SK-N-SH (cell line): Measurements from ENCODE around the gene TMEM225B. TPM values are rescaled to one million over a fixed set of nuclear protein-coding genes. Genes with fewer than 3 reads are reported as not detected.

ENCODE experiments used
- CTCF ChIA-PET: fragments of 300-600, 350-600 bp; formaldehyde crosslinking; extraction: SDS; loops from one replicate; lab custom pipeline; 2021; lab: Yijun Ruan, JAX
- POLR2A ChIA-PET: fragments of 350-600 bp; sonication (Branson Sonifier 250); formaldehyde crosslinking; extraction: SDS; loops from one replicate; lab custom pipeline; 2020; ENCODE audit warnings: antibody characterized with exemption, inconsistent platforms; lab: Yijun Ruan, JAX
- DNase-seq: peaks from one replicate; pipeline ENCODE4 v3.0.0; 2012
- H2AFZ ChIP-seq: fragments of 200-600 bp; sonication (generic); 2 replicates; pipeline ENCODE4 v1.8.1; 2016; ENCODE audit warnings: antibody characterized with exemption, mild to moderate bottlenecking, low read depth
- H3F3A ChIP-seq: fragments of 200-600 bp; sonication (generic); replicated peaks from 2 replicates; pipeline ENCODE3; 2016; ENCODE audit warnings: antibody characterized with exemption, mild to moderate bottlenecking; ENCODE audit not compliant: insufficient read depth
- H3K27ac ChIP-seq, 2 experiments: fragments of 200-500 bp in 1 of 2; fragments of 200-600 bp in 1 of 2; sonication (Bioruptor generic) in 1 of 2; sonication (generic), shearing (Covaris generic) in 1 of 2; 2 replicates each; pipeline versions ENCODE4 v1.5.1 to v1.6.1; 2014 to 2016; ENCODE audit warnings: low read depth in 2 of 2, inconsistent platforms in 1 of 2, low read length in 1 of 2, mild to moderate bottlenecking in 1 of 2, mixed read lengths in 1 of 2
- H3K27me3 ChIP-seq: fragments of 200-600 bp; sonication (generic), shearing (Covaris generic); 2 replicates; pipeline ENCODE4 v1.6.1; 2016; ENCODE audit warnings: mixed run types; ENCODE audit not compliant: insufficient read depth
- H3K36me3 ChIP-seq, 2 experiments: fragments of 200-500 bp in 1 of 2; fragments of 200-600 bp in 1 of 2; sonication (Bioruptor generic) in 1 of 2; sonication (generic) in 1 of 2; replicated peaks in 1 of 2; 2 replicates each; pipeline versions ENCODE3 to v1.5.1; 2014 to 2016; ENCODE audit warnings: low read length in 1 of 2, mild to moderate bottlenecking in 1 of 2; ENCODE audit not compliant: insufficient read depth in 2 of 2, control insufficient read depth in 1 of 2
- H3K4me1 ChIP-seq, 2 experiments: fragments of 200-500 bp in 1 of 2; fragments of 200-600 bp in 1 of 2; sonication (Bioruptor generic) in 1 of 2; sonication (generic), shearing (Covaris generic) in 1 of 2; 2 replicates each; pipeline versions ENCODE4 v1.5.1 to v1.6.1; 2014 to 2016; ENCODE audit warnings: low read depth in 1 of 2, low read length in 1 of 2, mixed run types in 1 of 2; ENCODE audit not compliant: insufficient read depth in 2 of 2, control insufficient read depth in 1 of 2
- H3K4me2 ChIP-seq: fragments of 200-600 bp; sonication (generic), shearing (Covaris generic); 2 replicates; pipeline ENCODE4 v1.6.1; 2017; ENCODE audit warnings: mixed run types
- H3K4me3 ChIP-seq, 2 experiments: fragments of 200-500 bp in 1 of 2; fragments of 200-600 bp in 1 of 2; sonication (Bioruptor generic) in 1 of 2; sonication (generic), shearing (Covaris generic) in 1 of 2; 2 replicates each; pipeline versions ENCODE4 v1.5.1 to v1.8.1; 2014 to 2016; ENCODE audit warnings: low read depth in 2 of 2, inconsistent platforms in 1 of 2, low read length in 1 of 2, mild to moderate bottlenecking in 1 of 2, mixed read lengths in 1 of 2, moderate library complexity in 1 of 2
- H3K79me2 ChIP-seq: fragments of 200-600 bp; sonication (generic); 2 replicates; pipeline ENCODE4 v1.8.1; 2017; ENCODE audit warnings: mild to moderate bottlenecking; ENCODE audit not compliant: insufficient read depth
- H3K9ac ChIP-seq: fragments of 200-600 bp; sonication (generic); 2 replicates; pipeline ENCODE4 v1.6.1; 2017; ENCODE audit warnings: mixed run types
- H3K9me2 ChIP-seq: fragments of 200-600 bp; sonication (generic); 2 replicates; pipeline ENCODE4 v1.6.1; 2017; ENCODE audit warnings: mixed run types
- H3K9me3 ChIP-seq: fragments of 200-600 bp; sonication (generic); 2 replicates; pipeline ENCODE4 v1.6.1; 2017; ENCODE audit warnings: mixed run types, mild to moderate bottlenecking, moderate library complexity
- H4K20me1 ChIP-seq: fragments of 200-600 bp; sonication (generic); 2 replicates; pipeline ENCODE4 v1.6.1; 2017; ENCODE audit warnings: mild to moderate bottlenecking, mixed run types; ENCODE audit not compliant: insufficient read depth
- EP300 ChIP-seq, 2 experiments: IDR thresholded peaks; 2 replicates each; pipeline versions ENCODE4 v1.4.0 to v1.6.1; 2012; ENCODE audit warnings: borderline replicate concordance in 1 of 2, low read depth in 1 of 2, low read length in 1 of 2
- NRF1 ChIP-seq: IDR thresholded peaks from 2 replicates; pipeline ENCODE4 v1.6.1; 2012; ENCODE audit warnings: low read depth, mild to moderate bottlenecking, low read length
- REST ChIP-seq: IDR thresholded peaks from 2 replicates; pipeline ENCODE4 v1.6.1; 2012; ENCODE audit warnings: mild to moderate bottlenecking, low read depth, low read length, moderate library complexity
- WGBS: methylation state at CpG from one replicate; pipeline ENCODE4 v1.1.6; 2017; ENCODE audit warnings: low lambda C conversion rate; 5-methylcytosine and 5-hydroxymethylcytosine counted together
- polyA plus RNA-seq, 3 experiments: library from polyadenylated mRNA; depleted of rRNA; stranded (reverse); fragments of >200 nt; gene quantifications; 2 replicates each; pipeline ENCODE4 v1.2.3, GENCODE V29; 2012

Gene TMEM225B
- polyA plus RNA-seq, 1 of the 3 experiments (the other 2 are of a cell fraction): 1.5 TPM

GRCh38 chr7:99557196-99557607 lies 40.9 kb upstream of the TMEM225B start:
- peak overlapping the region; percentile 25 to 99; a peak in 2 of 4 replicates for H3K27ac ChIP-seq
- H3K9me2 ChIP-seq: no peaks in the 10 kb centered on the region
- CTCF ChIA-PET: interaction anchor here (0.8 to 2.3 kb wide), 5 partner anchors 16 to 66 kb away, joined by 3 to 12 read pairs (median 3); partner anchors contain the start of gene ZSCAN25
- TF ChIP-seq EP300 (IDR thresholded peaks at IDR 0.05; ENCODE audit: borderline replicate concordance in 1 of 2, low read depth in 1 of 2, low read length in 1 of 2) (no peak), REST (peak; percentile 91)
- H3K4me2 ChIP-seq: peak overlapping the region; percentile 89
- H3K79me2 ChIP-seq: peaks cover 76% of the 10 kb centered on the region
- POLR2A ChIA-PET: interaction anchor here (1.3 kb wide), 1 partner anchor 11 kb away, joined by 3 read pairs; no protein-coding TSS in a partner anchor
- no peak for DNase-seq
- peak overlapping the region; percentile 88 to 98 for H3K4me3 ChIP-seq
- H2AFZ ChIP-seq: no peak overlapping the region
- H3K27me3 ChIP-seq: no peaks in the 10 kb centered on the region
- H3F3A ChIP-seq: peaks cover 49% of the 10 kb centered on the region
- H3K36me3 ChIP-seq: peaks cover 49 to 53% of the 10 kb centered on the region in 2 experiments
- peaks cover 19 to 25% of the 10 kb centered on the region in 2 experiments for H3K4me1 ChIP-seq
- no peaks in the 10 kb centered on the region for H3K9me3 ChIP-seq
- 73% methylated on average over 4 of the region's 4 CpGs for WGBS
- H4K20me1 ChIP-seq: no peaks in the 10 kb centered on the region
- peak overlapping the region; percentile 99 for H3K9ac ChIP-seq

GRCh38 chr7:99557940-99558305 lies 40.1 kb upstream of the TMEM225B start:
- no peaks in the 10 kb centered on the region for H4K20me1 ChIP-seq
- 1% methylated on average over 17 of the region's 17 CpGs for WGBS
- ChIA-PET CTCF (interaction anchor here (1.0 to 2.7 kb wide), 4 partner anchors 14 to 67 kb away, joined by 3 to 13 read pairs (median 8); partner anchors contain the start of gene ZSCAN25), POLR2A (interaction anchor here (0.6 to 2.6 kb wide), 12 partner anchors 9 to 871 kb away, joined by 3 to 23 read pairs (median 6); partner anchors contain the start of genes BUD31, PDAP1, ZCWPW1 and ZKSCAN5)
- peak overlapping the region; percentile 97 to 99 for H3K27ac ChIP-seq
- H3K4me1 ChIP-seq: peaks cover 20 to 30% of the 10 kb centered on the region in 2 experiments
- peak overlapping the region; percentile 88 to 98 for H3K4me3 ChIP-seq
- no peaks in the 10 kb centered on the region for H3K9me2 ChIP-seq
- peaks cover 50% of the 10 kb centered on the region for H3F3A ChIP-seq
- TF ChIP-seq REST (0 out of 2 replicates have a peak, but pooled peaks have one; percentile 1), NRF1 (no peak)
- H2AFZ ChIP-seq: peak overlapping the region; percentile 90
- peak overlapping the region; percentile 89 for H3K4me2 ChIP-seq
- no peaks in the 10 kb centered on the region for H3K9me3 ChIP-seq
- H3K9ac ChIP-seq: peak overlapping the region; percentile 99
- DNase-seq: no peak
- no peaks in the 10 kb centered on the region for H3K27me3 ChIP-seq
- H3K79me2 ChIP-seq: peaks cover 76% of the 10 kb centered on the region
- H3K36me3 ChIP-seq: peaks cover 56% of the 10 kb centered on the region in 2 experiments
